T47D (cell line): ENCODE measurements around the gene GINS1.
"Not testable (repeated sequence)": the region's sequence is repeated elsewhere in the genome, so short reads cannot be mapped to it uniquely, and the experiment has no call there.

Experiments used
- DNase-seq, 2 experiments: peaks; one replicate each; pipeline versions ENCODE4 v3.0.0 to v3.0.0-alpha.2; 2011 to 2012; ENCODE audit warnings: low read depth in 1 of 2, low spot score in 1 of 2
- JUND ChIP-seq: IDR thresholded peaks from 2 replicates; pipeline ENCODE4 v1.6.1; 2012; ENCODE audit warnings: low read depth
- in situ Hi-C: cut with HindIII; loops from 2 replicates; pipeline ENCODE4 v1.10.0; 2016; ENCODE audit warnings: low sequenced_read_pairs, low pct_unique_long_range_greater_than_20kb

The GINS1 gene

GRCh38 chr20:25465243-25466135 lies 58.0 kb downstream of the GINS1 start:
- TF ChIP-seq JUND: no peak
- in situ Hi-C loops: no loop called here
- no peak for DNase-seq

DNA sequence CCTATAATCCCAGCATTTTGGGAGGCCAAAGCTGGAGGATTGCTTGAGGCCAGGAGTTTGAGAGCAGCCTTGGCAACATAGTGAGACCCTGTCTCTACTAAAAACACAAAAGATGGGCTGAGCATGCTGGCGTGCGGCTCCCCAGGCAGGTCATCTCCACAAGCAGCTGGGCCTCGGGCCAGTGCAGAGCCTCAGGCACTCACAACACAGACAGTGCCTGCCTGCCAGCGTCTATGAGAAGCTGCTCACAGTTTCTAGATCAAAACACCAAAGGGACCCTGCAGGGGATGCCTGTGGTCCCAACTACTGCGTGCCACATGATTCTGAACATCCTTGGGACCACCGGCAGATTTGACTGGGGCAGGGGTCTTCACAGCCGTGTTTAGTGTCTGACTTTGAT lies 59.4 kb downstream of the GINS1 start:
- in situ Hi-C loops: no loop called here
- TF ChIP-seq JUND: no peak
- no peak for DNase-seq

DNA sequence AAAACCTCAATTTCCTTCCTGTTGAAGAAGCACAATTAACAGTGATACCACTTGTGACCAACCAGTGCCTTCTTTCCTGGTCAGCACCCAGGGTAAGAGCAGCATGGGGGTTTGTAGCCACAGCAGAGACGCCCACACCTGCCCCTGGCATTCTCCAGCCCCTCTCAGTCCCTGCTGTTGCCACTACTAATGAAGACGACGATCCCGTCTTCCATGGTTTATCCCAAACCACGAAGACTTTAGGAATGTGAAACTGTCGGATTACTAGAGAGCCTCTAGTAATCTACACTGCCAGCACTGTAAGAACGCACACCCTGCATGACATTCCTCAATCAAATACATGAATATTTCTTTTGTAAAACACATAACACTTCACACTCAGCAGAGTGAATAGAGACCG lies 60.0 kb downstream of the GINS1 start:
- in situ Hi-C loops: no loop called here
- no peak for DNase-seq
- no peak for TF ChIP-seq JUND

- in situ Hi-C loops: no loop called here
- no peak for DNase-seq
- TF ChIP-seq JUND: no peak
Measured at GRCh38 chr20:25468126-25469075, 60.9 kb downstream of the GINS1 start.

GRCh38 chr20:25469558-25469957 lies 62.1 kb downstream of the GINS1 start:
- in situ Hi-C loops: no loop called here
- DNase-seq: no peak
- TF ChIP-seq JUND: no peak

DNA sequence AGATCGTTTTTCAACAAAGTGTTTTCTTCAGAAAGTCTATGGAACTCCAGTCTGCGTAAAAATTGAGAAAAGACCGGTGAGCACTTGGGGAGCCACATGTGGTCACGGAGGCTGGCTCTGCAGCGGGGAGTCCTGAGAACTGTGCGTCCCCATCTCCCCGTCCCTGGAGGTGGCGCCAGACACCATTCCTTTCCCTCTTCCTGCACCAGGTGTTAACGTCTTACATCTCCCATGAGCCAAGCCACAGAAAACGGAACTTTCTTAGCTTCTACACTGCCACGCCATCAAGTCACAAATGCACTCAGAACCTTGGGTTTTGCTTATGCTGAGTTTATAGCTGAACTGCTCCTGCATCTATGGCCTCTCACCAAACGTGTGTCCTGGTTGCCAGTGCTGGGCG lies 62.6 kb downstream of the GINS1 start:
- DNase-seq: peak; percentile 47 to 74
- TF ChIP-seq JUND: no peak
- in situ Hi-C loops: no loop called here

- in situ Hi-C loops: no loop called here
- no peak for TF ChIP-seq JUND
- DNase-seq: no peak
Measured at GRCh38 chr20:25471020-25471419, 63.5 kb downstream of the GINS1 start.

DNA sequence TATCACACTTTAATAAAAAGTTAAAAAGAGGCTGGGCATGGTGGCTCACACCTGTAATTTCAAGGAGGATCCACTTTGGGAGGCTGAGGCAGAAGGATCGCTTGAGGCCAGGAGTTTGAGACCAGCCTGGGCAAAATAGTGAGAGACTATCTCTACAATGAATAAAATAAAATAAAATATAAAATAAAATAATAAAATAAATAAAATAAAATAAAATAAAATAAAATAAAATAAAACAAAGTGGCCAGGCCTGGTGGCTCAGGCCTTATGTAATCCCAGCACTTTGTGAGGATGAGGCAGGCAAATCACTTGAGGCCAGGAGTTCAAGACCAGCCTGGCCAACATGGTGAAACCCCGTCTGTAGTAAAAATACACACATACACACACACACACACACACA lies 65.8 kb downstream of the GINS1 start:
- in situ Hi-C loops: not testable (repeated sequence)

DNA sequence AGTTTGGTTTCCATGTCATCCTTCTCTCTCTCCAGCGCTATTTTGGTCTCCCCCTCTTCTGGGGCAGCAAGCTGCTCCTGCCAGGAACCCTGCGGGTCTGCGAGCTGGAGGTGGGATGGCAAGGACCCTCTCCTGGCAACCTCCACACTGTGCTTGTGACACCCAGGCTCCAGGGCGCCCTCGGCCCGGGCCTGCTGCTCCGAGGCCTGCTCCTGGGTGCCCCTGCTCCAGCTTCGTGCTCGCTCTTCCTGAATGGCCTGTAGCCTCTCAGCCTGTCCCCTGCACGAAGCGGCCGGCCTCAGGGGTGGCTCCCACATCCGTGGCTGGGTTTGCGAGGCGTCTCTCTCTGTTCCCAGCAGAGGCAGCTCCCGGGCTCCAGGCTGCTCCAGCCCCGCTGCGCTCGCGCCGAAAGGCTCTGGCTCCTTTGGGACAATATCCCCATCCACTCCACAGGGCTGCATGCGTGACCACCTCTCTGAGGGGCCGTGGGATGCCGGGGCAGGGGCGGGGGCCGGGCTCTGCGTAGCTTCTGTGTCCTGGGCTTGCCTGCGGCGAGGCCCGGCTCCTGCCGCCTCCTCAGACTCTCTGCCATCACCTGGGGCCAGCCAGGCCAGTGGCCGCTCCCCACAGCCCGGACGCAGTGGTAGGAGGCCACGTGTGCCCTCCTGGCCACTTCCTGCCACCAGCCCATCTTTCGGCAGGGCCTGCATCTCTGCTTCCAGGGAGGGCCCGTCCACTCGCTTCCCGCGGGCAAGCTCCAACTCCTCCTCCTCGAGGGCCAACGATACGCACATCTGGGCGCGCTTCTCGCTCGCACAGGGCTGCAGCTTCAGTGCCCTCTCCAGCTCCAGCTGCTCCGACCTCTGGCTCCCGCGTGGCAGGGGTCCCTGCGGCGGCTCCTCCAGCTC lies 68.9 kb downstream of the GINS1 start:
- no peak for TF ChIP-seq JUND
- DNase-seq: no peak
- in situ Hi-C loops: no loop called here

More for the DNA sequence above, 65.8 kb downstream of the GINS1 start:
- not testable (repeated sequence) for DNase-seq

GRCh38 chr20:25477014-25477882 lies 69.8 kb downstream of the GINS1 start:
- DNase-seq: no peak
- TF ChIP-seq JUND: no peak
- in situ Hi-C loops: no loop called here

DNA sequence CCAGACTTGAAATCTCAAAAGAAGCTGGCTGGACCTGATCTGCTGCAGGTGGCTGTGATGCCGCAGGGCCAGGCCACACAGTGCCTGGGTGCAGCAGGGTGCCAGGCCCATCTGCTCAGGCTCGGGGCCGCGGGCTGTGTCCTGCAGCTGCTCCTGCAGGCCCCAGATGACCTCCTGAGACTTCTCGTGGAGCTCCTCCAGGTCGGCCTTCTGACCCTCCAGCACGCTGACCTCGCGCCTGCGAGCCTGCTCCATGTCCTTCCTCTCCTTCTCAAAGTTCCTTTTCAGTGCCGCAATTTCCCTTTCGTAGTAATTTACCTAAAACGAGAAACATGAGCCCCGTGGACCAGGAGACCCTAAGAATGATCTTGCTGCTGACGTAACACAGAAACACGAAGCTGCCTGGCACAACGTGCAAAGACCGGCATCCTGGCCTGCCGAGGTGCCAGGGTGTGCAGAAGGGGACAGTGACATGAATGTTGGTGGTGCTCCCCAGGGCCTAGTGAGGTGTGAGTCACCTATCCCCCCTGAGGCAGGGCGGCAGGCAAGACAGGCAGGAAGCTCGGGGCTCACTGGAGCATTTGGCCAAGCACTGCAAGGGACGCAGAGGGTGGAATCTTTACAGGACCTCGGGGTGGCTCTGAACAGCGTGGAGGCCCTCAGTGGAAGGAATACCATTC lies 71.6 kb downstream of the GINS1 start:
- TF ChIP-seq JUND: no peak
- DNase-seq: no peak
- in situ Hi-C loops: no loop called here
